Thyroid gland (tissue), 4 donors: ENCODE measurements around the gene SUOX.

Experiments used
- CTCF ChIP-seq, 6 experiments: fragments of 200-600 bp in 3 of 6; fragments of 450-650 bp in 3 of 6; sonication (generic) in 3 of 6; IDR thresholded peaks; one replicate each; pipeline ENCODE4 v1.5.1; 2016 to 2019; ENCODE audit warnings: antibody characterized with exemption in 6 of 6, mild to moderate bottlenecking in 2 of 6, inconsistent platforms in 1 of 6, moderate library complexity in 1 of 6
- POLR2A ChIP-seq, 2 donors: fragments of 450-650 bp; IDR thresholded peaks; one replicate each; pipeline ENCODE4 v1.6.1; 2017; ENCODE audit warnings: antibody characterized with exemption in 2 of 2, mild to moderate bottlenecking in 2 of 2, moderate library complexity in 1 of 2

GRCh38 chr12:55974308-55974730, 22.8 kb upstream of the SUOX start:
- TF ChIP-seq CTCF (IDR thresholded peaks at IDR 0.05) (no peak), POLR2A (IDR thresholded peaks at IDR 0.05) (no peak)
